WTC11 (cell line): ENCODE measurements around the gene SGSM2. TPM values are rescaled to one million over a fixed set of nuclear protein-coding genes. Genes with fewer than 3 reads are reported as not detected.
A peak's percentile ranks its signal among the peaks of the same experiment; 100 is the strongest.

Experiments
- ATAC-seq: fragments of 200-7000 bp; cut with Tn5 transposase; 2 replicates; pipeline ENCODE4 v1.10.0; 2021; ENCODE audit warnings: mild to moderate bottlenecking, moderate library complexity
- CTCF ChIA-PET: fragments of 300-600 bp; sonication (Branson Sonifier 250); formaldehyde crosslinking; loops from one replicate; lab custom pipeline; 2021; ENCODE audit warnings: antibody characterized with exemption; lab: Charles Lee
- POLR2A ChIA-PET: fragments of 350-600 bp; sonication (Branson Sonifier 250); formaldehyde crosslinking; loops from one replicate; lab custom pipeline; 2021; ENCODE audit warnings: antibody characterized with exemption; lab: Charles Lee
- DNase-seq: peaks from one replicate; pipeline ENCODE4 v3.0.0; 2021; ENCODE audit warnings: low spot score
- H3K27ac Mint-ChIP-seq: 2 replicates; pipeline ENCODE4 v1.8.0; 2021; ENCODE audit warnings: mixed read lengths
- H3K27me3 Mint-ChIP-seq: 2 replicates; pipeline ENCODE4 v1.8.0; 2021; ENCODE audit warnings: low read depth, mild to moderate bottlenecking, moderate library complexity, mixed read lengths
- H3K36me3 Mint-ChIP-seq: 2 replicates; pipeline ENCODE4 v1.8.0; 2021; ENCODE audit warnings: mixed read lengths
- H3K4me1 Mint-ChIP-seq: 2 replicates; pipeline ENCODE4 v1.8.0; 2022; ENCODE audit warnings: mixed read lengths
- H3K4me3 Mint-ChIP-seq: 2 replicates; pipeline ENCODE4 v1.8.0; 2021; ENCODE audit warnings: mild to moderate bottlenecking, moderate library complexity, mixed read lengths
- H3K9me3 Mint-ChIP-seq: 2 replicates; pipeline ENCODE4 v1.8.0; 2021; ENCODE audit warnings: mixed read lengths
- ATF6 ChIP-seq: sonication (generic); formaldehyde crosslinking; IDR thresholded peaks from 2 replicates; pipeline ENCODE4 v1.8.1; 2023; ENCODE audit warnings: mild to moderate bottlenecking, missing genetic modification reagents
- ELF4 ChIP-seq: sonication (generic); formaldehyde crosslinking; IDR thresholded peaks from 2 replicates; pipeline ENCODE4 v1.8.1; 2022; ENCODE audit warnings: low read depth, mild to moderate bottlenecking, moderate library complexity, missing genetic modification reagents
- EMX1 ChIP-seq: fragments of 250-450 bp; sonication (Bioruptor Pico); IDR thresholded peaks from 2 replicates; pipeline ENCODE4 v1.8.0; 2021; ENCODE audit warnings: mild to moderate bottlenecking
- ETV6 ChIP-seq: sonication (generic); formaldehyde crosslinking; IDR thresholded peaks from 2 replicates; pipeline ENCODE4 v1.8.1; 2022; ENCODE audit warnings: mild to moderate bottlenecking, missing genetic modification reagents
- FOXK1 ChIP-seq: sonication (generic); formaldehyde crosslinking; IDR thresholded peaks from 2 replicates; pipeline ENCODE4 v1.8.0; 2022; ENCODE audit warnings: mild to moderate bottlenecking, moderate library complexity, missing genetic modification reagents
- FOXP1 ChIP-seq: sonication (generic); formaldehyde crosslinking; IDR thresholded peaks from 2 replicates; pipeline ENCODE4 v1.8.0; 2022; ENCODE audit warnings: missing genetic modification reagents, mild to moderate bottlenecking, moderate library complexity, borderline replicate concordance
- HMGXB4 ChIP-seq: sonication (generic); formaldehyde crosslinking; IDR thresholded peaks from 2 replicates; pipeline ENCODE4 v1.8.1; 2023; ENCODE audit warnings: mild to moderate bottlenecking, moderate library complexity, missing genetic modification reagents
- MAX ChIP-seq: sonication (generic); formaldehyde crosslinking; IDR thresholded peaks from 2 replicates; pipeline ENCODE4 v1.8.0; 2022; ENCODE audit warnings: mild to moderate bottlenecking, missing genetic modification reagents
- MXD4 ChIP-seq: fragments of 250-450 bp; sonication (Bioruptor Pico); IDR thresholded peaks from 2 replicates; pipeline ENCODE4 v1.8.0; 2021; ENCODE audit warnings: mild to moderate bottlenecking, moderate library complexity, borderline replicate concordance
- MYBL2 ChIP-seq: sonication (generic); formaldehyde crosslinking; IDR thresholded peaks from 2 replicates; pipeline ENCODE4 v1.8.1; 2023; ENCODE audit warnings: mild to moderate bottlenecking, moderate library complexity, missing genetic modification reagents
- RELA ChIP-seq: sonication (generic); formaldehyde crosslinking; IDR thresholded peaks from 2 replicates; pipeline ENCODE4 v1.8.1; 2022; ENCODE audit warnings: missing genetic modification reagents, mild to moderate bottlenecking, borderline replicate concordance
- SP1 ChIP-seq: sonication (generic); formaldehyde crosslinking; conservative IDR thresholded peaks from 2 replicates; pipeline ENCODE4 v1.8.1; 2022; ENCODE audit warnings: missing genetic modification reagents
- TCF7 ChIP-seq: sonication (generic); formaldehyde crosslinking; IDR thresholded peaks from 2 replicates; pipeline ENCODE4 v1.8.0; 2022; ENCODE audit warnings: mild to moderate bottlenecking, low read depth, missing genetic modification reagents, moderate library complexity
- ZNF232 ChIP-seq: sonication (generic); formaldehyde crosslinking; IDR thresholded peaks from 2 replicates; pipeline ENCODE4 v1.8.0; 2022; ENCODE audit warnings: mild to moderate bottlenecking, missing genetic modification reagents
- ZNF263 ChIP-seq: sonication (generic); formaldehyde crosslinking; IDR thresholded peaks from 2 replicates; pipeline ENCODE4 v1.8.1; 2022; ENCODE audit warnings: low read depth, mild to moderate bottlenecking, moderate library complexity, missing genetic modification reagents
- ZNF317 ChIP-seq: sonication (generic); formaldehyde crosslinking; IDR thresholded peaks from 2 replicates; pipeline ENCODE4 v1.8.1; 2023; ENCODE audit warnings: low read depth, mild to moderate bottlenecking, moderate library complexity, missing genetic modification reagents, borderline replicate concordance
- ZNF416 ChIP-seq: fragments of 250-450 bp; sonication (Bioruptor Pico); IDR thresholded peaks from 2 replicates; pipeline ENCODE4 v1.9.0; 2021; ENCODE audit warnings: mild to moderate bottlenecking, inconsistent platforms
- total RNA-seq: library from RNA; stranded (reverse); gene quantifications from 3 replicates; pipeline ENCODE4 v1.2.3, GENCODE V29; 2021
- TF ChIP-seq, protein P1 (sequence below): fragments of 250-450 bp; sonication (Bioruptor Pico); IDR thresholded peaks from 2 replicates; pipeline ENCODE4 v1.9.0; 2021; ENCODE audit warnings: mild to moderate bottlenecking
- TF ChIP-seq, protein P2 (sequence below): sonication (generic); formaldehyde crosslinking; IDR thresholded peaks from 2 replicates; pipeline ENCODE4 v1.8.0; 2022; ENCODE audit warnings: mild to moderate bottlenecking, missing genetic modification reagents
- TF ChIP-seq, protein P3 (sequence below): sonication (generic); formaldehyde crosslinking; IDR thresholded peaks from 2 replicates; pipeline ENCODE4 v1.8.0; 2022; ENCODE audit warnings: mild to moderate bottlenecking, missing genetic modification reagents
- TF ChIP-seq, protein P4 (sequence below): sonication (generic); formaldehyde crosslinking; IDR thresholded peaks from 2 replicates; pipeline ENCODE4 v1.8.0; 2022; ENCODE audit warnings: mild to moderate bottlenecking, missing genetic modification reagents
- TF ChIP-seq, protein P5 (sequence below): sonication (generic); formaldehyde crosslinking; IDR thresholded peaks from 2 replicates; pipeline ENCODE4 v1.8.1; 2022; ENCODE audit warnings: mild to moderate bottlenecking, moderate library complexity, missing genetic modification reagents

The SGSM2 gene
- total RNA-seq, 1 experiment from 2014 or later: 50.3 TPM

DNA sequence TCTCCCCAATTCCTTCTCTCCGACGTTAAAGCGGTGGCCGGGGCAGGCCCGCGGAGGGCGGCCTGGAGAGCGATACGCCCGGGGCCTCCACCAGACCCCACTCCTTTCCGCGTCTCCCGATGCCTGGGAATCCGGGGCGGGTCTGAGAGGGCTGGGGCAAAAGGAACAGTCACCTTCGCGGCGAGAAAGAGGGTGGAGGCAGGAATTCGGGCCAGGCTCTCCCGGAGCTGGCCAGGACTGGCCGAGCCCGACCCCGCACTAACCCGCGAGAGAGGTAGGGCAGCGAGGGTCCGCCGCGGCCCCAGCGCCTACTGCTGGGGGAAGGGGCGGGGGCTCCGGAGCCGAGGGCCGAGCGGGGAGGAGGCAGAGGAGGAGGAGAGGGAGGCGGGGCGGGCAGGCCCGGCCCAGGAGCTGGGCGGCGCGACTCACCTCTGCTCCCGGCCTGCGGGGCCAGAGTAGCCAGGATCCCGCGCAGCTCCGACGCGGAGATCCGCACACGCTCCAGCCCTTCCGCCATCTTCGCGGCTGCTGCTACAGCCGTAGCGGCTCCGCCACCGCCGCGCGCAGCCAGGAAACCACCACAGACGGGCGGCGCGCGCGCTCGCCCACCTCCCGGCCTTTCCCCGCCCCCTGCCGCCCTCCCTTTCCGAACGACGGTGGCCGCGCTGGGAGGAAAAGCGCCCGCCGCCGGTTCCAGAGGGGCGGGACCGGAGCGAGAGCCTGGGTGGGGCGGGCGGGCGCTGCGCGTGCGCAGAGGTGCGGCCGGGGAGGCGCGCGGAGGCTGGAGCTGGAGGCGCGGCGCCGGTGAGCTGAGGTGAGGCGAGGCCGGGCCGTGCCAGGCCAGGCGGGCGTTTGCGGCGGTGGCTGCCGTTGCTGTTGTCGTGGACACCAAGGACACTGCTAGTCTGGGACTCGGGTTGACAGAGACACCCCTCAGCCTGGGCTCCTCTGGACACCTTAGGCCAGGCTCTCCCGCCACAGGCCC, 33.8 kb upstream of the SGSM2 start, which contains the start of the genes SMG6 and SRR:
Gene SMG6 (minus strand): TSS at position 582 of the 985 bp plus-strand sequence. CDS start 65 bp downstream, at position 517.
Gene SRR (plus strand): TSS at position 747 of the 985 bp plus-strand sequence. CDS start 11,611 bp downstream, outside the sequence.
- ATAC-seq (peak; percentile 93), DNase-seq (peak; percentile 92)
- H3K9me3 Mint-ChIP-seq: peaks cover 6% of the 10 kb centered on the region; the same call in 1 of the 2 replicates
- peaks cover 4% of the 10 kb centered on the region for H3K27me3 Mint-ChIP-seq
- peaks cover 16% of the 10 kb centered on the region for H3K36me3 Mint-ChIP-seq
- ChIA-PET POLR2A (interaction anchor here (0.6 to 1.9 kb wide), 6 partner anchors 14 to 587 kb away, joined by 3 to 7 read pairs (median 5); partner anchors contain the start of gene TSR1), CTCF (interaction anchor here (0.6 to 2.5 kb wide), 16 partner anchors 9 to 1245 kb away, joined by 3 to 13 read pairs (median 3); partner anchors contain the start of genes HIC1, SGSM2 and TSR1)
- H3K4me3 Mint-ChIP-seq: peak within 1 kb of the TSS; percentile 86
- H3K27ac Mint-ChIP-seq: peak within 1 kb of the TSS; percentile 74
- H3K4me1 Mint-ChIP-seq: peaks cover 11% of the 10 kb centered on the region
- TF ChIP-seq ZNF232 (CRISPR knock-in tag) (no peak), ZNF317 (CRISPR knock-in tag) (0 out of 2 replicates have a peak, but pooled peaks have one; percentile 7), FOXK1 (CRISPR knock-in tag) (no peak; the same call in 1 of the 2 replicates), ETV6 (CRISPR knock-in tag) (0 out of 2 replicates have a peak, but pooled peaks have one; percentile 25), ATF6 (CRISPR knock-in tag) (no peak), MYBL2 (peak; percentile 69; the same call in 1 of the 2 replicates), TCF7 (CRISPR knock-in tag) (0 out of 2 replicates have a peak, but pooled peaks have one; percentile 42), ZNF416 (CRISPR knock-in tag) (peak; percentile 69; the same call in 1 of the 2 replicates), RELA (CRISPR knock-in tag) (no peak; the same call in 1 of the 2 replicates), FOXP1 (CRISPR knock-in tag) (peak; percentile 83), MXD4 (CRISPR knock-in tag) (no peak), SP1 (CRISPR knock-in tag) (peak; percentile 71), ZNF263 (0 out of 2 replicates have a peak, but pooled peaks have one; percentile 13), ELF4 (CRISPR knock-in tag) (0 out of 2 replicates have a peak, but pooled peaks have one; percentile 28), HMGXB4 (peak; percentile 74; the same call in 1 of the 2 replicates), EMX1 (CRISPR knock-in tag) (0 out of 2 replicates have a peak, but pooled peaks have one; percentile 22), MAX (CRISPR knock-in tag) (peak; percentile 51)
- TF ChIP-seq, protein P1, sequence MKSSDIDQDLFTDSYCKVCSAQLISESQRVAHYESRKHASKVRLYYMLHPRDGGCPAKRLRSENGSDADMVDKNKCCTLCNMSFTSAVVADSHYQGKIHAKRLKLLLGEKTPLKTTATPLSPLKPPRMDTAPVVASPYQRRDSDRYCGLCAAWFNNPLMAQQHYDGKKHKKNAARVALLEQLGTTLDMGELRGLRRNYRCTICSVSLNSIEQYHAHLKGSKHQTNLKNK (CRISPR knock-in tag): 0 out of 2 replicates have a peak, but pooled peaks have one; percentile 62
- TF ChIP-seq, protein P2, sequence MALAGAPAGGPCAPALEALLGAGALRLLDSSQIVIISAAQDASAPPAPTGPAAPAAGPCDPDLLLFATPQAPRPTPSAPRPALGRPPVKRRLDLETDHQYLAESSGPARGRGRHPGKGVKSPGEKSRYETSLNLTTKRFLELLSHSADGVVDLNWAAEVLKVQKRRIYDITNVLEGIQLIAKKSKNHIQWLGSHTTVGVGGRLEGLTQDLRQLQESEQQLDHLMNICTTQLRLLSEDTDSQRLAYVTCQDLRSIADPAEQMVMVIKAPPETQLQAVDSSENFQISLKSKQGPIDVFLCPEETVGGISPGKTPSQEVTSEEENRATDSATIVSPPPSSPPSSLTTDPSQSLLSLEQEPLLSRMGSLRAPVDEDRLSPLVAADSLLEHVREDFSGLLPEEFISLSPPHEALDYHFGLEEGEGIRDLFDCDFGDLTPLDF (CRISPR knock-in tag): 0 out of 2 replicates have a peak, but pooled peaks have one; percentile 7
- TF ChIP-seq, protein P3, sequence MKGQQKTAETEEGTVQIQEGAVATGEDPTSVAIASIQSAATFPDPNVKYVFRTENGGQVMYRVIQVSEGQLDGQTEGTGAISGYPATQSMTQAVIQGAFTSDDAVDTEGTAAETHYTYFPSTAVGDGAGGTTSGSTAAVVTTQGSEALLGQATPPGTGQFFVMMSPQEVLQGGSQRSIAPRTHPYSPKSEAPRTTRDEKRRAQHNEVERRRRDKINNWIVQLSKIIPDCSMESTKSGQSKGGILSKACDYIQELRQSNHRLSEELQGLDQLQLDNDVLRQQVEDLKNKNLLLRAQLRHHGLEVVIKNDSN (CRISPR knock-in tag): no peak
- TF ChIP-seq, protein P4, sequence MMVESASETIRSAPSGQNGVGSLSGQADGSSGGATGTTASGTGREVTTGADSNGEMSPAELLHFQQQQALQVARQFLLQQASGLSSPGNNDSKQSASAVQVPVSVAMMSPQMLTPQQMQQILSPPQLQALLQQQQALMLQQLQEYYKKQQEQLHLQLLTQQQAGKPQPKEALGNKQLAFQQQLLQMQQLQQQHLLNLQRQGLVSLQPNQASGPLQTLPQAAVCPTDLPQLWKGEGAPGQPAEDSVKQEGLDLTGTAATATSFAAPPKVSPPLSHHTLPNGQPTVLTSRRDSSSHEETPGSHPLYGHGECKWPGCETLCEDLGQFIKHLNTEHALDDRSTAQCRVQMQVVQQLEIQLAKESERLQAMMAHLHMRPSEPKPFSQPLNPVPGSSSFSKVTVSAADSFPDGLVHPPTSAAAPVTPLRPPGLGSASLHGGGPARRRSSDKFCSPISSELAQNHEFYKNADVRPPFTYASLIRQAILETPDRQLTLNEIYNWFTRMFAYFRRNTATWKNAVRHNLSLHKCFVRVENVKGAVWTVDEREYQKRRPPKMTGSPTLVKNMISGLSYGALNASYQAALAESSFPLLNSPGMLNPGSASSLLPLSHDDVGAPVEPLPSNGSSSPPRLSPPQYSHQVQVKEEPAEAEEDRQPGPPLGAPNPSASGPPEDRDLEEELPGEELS: peak; percentile 23; the same call in 1 of the 2 replicates
- TF ChIP-seq, protein P5, sequence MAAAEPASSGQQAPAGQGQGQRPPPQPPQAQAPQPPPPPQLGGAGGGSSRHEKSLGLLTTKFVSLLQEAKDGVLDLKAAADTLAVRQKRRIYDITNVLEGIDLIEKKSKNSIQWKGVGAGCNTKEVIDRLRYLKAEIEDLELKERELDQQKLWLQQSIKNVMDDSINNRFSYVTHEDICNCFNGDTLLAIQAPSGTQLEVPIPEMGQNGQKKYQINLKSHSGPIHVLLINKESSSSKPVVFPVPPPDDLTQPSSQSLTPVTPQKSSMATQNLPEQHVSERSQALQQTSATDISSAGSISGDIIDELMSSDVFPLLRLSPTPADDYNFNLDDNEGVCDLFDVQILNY (CRISPR knock-in tag): peak; percentile 79; the same call in 1 of the 2 replicates
